ENCODE results near the gene SLC35F4.

Gene SLC35F4

GRCh38 chr14:57660208-57660607 lies 205.7 kb downstream of the SLC35F4 start:
- TF ChIP-seq CTCF (IDR thresholded peaks at IDR 0.05), result no peak
- Histone ChIP-seq H3K27ac (no peak overlapping the region), H3K4me3 (no peak overlapping the region), H3K9me3 (peaks cover 0 to 10% (median 10%) of the 10 kb centered on the region in 3 donors), H3K36me3 (no peaks in the 10 kb centered on the region), H3K4me1 (peaks cover 0 to 12% (median 6%) of the 10 kb centered on the region in 4 donors), H3K27me3 (no peaks in the 10 kb centered on the region)
- DNase-seq, result no peak
- intact Hi-C loops (cut with DNase I; ENCODE audit: low total_unique reads), result no loop called here

- intact Hi-C loops (cut with DNase I; ENCODE audit: low total_unique reads), result no loop called here
- Histone ChIP-seq H3K36me3 (no peaks in the 10 kb centered on the region), H3K27me3 (no peaks in the 10 kb centered on the region), H3K4me1 (peaks cover 0 to 12% (median 6%) of the 10 kb centered on the region in 4 donors), H3K4me3 (no peak overlapping the region), H3K27ac (no peak overlapping the region), H3K9me3 (peaks cover 0 to 10% (median 10%) of the 10 kb centered on the region in 3 donors)
- TF ChIP-seq CTCF (IDR thresholded peaks at IDR 0.05), result no peak
- no peak for DNase-seq
Measured at GRCh38 chr14:57659052-57659451, 206.8 kb downstream of the SLC35F4 start.

GRCh38 chr14:57657487-57657886 lies 208.4 kb downstream of the SLC35F4 start:
- Histone ChIP-seq H3K4me3 (no peak overlapping the region), H3K4me1 (peaks cover 0 to 12% (median 6%) of the 10 kb centered on the region in 4 donors), H3K27ac (no peak overlapping the region), H3K36me3 (no peaks in the 10 kb centered on the region), H3K9me3 (peaks cover 0 to 3% (median 1%) of the 10 kb centered on the region in 3 donors), H3K27me3 (no peaks in the 10 kb centered on the region)
- no peak for TF ChIP-seq CTCF (IDR thresholded peaks at IDR 0.05)
- no peak for DNase-seq
- intact Hi-C loops (cut with DNase I; ENCODE audit: low total_unique reads), result no loop called here

GRCh38 chr14:57656853-57657252 lies 209.0 kb downstream of the SLC35F4 start:
- Histone ChIP-seq H3K4me3 (no peak overlapping the region), H3K36me3 (no peaks in the 10 kb centered on the region), H3K27me3 (no peaks in the 10 kb centered on the region), H3K9me3 (no peaks in the 10 kb centered on the region), H3K4me1 (peaks cover 0 to 12% (median 6%) of the 10 kb centered on the region in 4 donors), H3K27ac (no peak overlapping the region)
- DNase-seq, result no peak
- intact Hi-C loops (cut with DNase I; ENCODE audit: low total_unique reads), result no loop called here
- TF ChIP-seq CTCF (IDR thresholded peaks at IDR 0.05), result no peak

GRCh38 chr14:57652769-57653168 lies 213.1 kb downstream of the SLC35F4 start:
- no peaks in the 10 kb centered on the region for H3K9me3 ChIP-seq
- no peak overlapping the region for H3K4me3 ChIP-seq
- DNase-seq, result no peak
- TF ChIP-seq CTCF (IDR thresholded peaks at IDR 0.05), result no peak
- no peaks in the 10 kb centered on the region for H3K27me3 ChIP-seq
- intact Hi-C loops (cut with DNase I; ENCODE audit: low total_unique reads), result no loop called here
- peaks cover 0 to under 1% (median 0%) of the 10 kb centered on the region in 4 donors for H3K4me1 ChIP-seq
- H3K36me3 ChIP-seq, result no peaks in the 10 kb centered on the region
- no peak overlapping the region for H3K27ac ChIP-seq

GRCh38 chr14:57641776-57642175 lies 224.1 kb downstream of the SLC35F4 start:
- TF ChIP-seq CTCF (IDR thresholded peaks at IDR 0.05), result no peak
- no peaks in the 10 kb centered on the region for H3K27me3 ChIP-seq

More at GRCh38 chr14:57641776-57642175, 224.1 kb downstream of the SLC35F4 start:
- H3K9me3 ChIP-seq, result no peaks in the 10 kb centered on the region
- no peaks in the 10 kb centered on the region for H3K4me1 ChIP-seq
- H3K36me3 ChIP-seq, result no peaks in the 10 kb centered on the region
- no peak overlapping the region for H3K4me3 ChIP-seq
- intact Hi-C loops (cut with DNase I; ENCODE audit: low total_unique reads), result no loop called here
- DNase-seq, result no peak
- no peak overlapping the region for H3K27ac ChIP-seq
